ENCODE measurements around the gene SH2D7. TPM values are rescaled to one million over a fixed set of nuclear protein-coding genes. Genes with fewer than 3 reads are reported as not detected.

Gene SH2D7
- polyA plus RNA-seq, 1 donor (not counting 4 experiments of a cell fraction or from before 2014, with no cell fraction given), result not detected

- no peaks in the 10 kb centered on the region for H4K20me1 ChIP-seq (ENCODE audit: control insufficient read depth, extremely low read depth, insufficient read depth, low read length)
- no peak overlapping the region for H2AFZ ChIP-seq (ENCODE audit: control insufficient read depth, low read length)
- dilution Hi-C loops (cut with MboI; ENCODE audit: extremely low pct_ligation_motif_present, low sequenced_read_pairs), result no loop called here
- FAIRE-seq (peak; percentile 46), DNase-seq (ENCODE audit: low read depth, low spot score) (peak; percentile 85)
- no peak overlapping the region for H3K4me3 ChIP-seq (ENCODE audit: control insufficient read depth in 2 of 3, extremely low read depth in 1 of 3, insufficient read depth in 2 of 3, low read depth in 1 of 3, low read length in 3 of 3)
- H3K4me1 ChIP-seq (ENCODE audit: control insufficient read depth, extremely low read depth, insufficient read depth, low read length), result peaks cover 33% of the 10 kb centered on the region
- H3K9ac ChIP-seq (ENCODE audit: control insufficient read depth, extremely low read depth, insufficient read depth, low read length), result no peak overlapping the region
- no peaks in the 10 kb centered on the region for H3K9me3 ChIP-seq (ENCODE audit: control insufficient read depth, low read depth, low read length)
- peak overlapping the region; percentile 46 for H3K4me2 ChIP-seq (ENCODE audit: control insufficient read depth, extremely low read depth, insufficient read depth, low read depth, low read length)
- H3K27me3 ChIP-seq (ENCODE audit: control insufficient read depth, extremely low read depth, insufficient read depth, low read length), result no peaks in the 10 kb centered on the region
- no peaks in the 10 kb centered on the region for H3K36me3 ChIP-seq (ENCODE audit: control insufficient read depth in 2 of 2, extremely low read depth in 1 of 2, insufficient read depth in 2 of 2, low read length in 2 of 2)
- no peaks in the 10 kb centered on the region for H3K79me2 ChIP-seq (ENCODE audit: control insufficient read depth, insufficient read depth, low read length)
- H3K27ac ChIP-seq (ENCODE audit: control insufficient read depth, insufficient read depth, low read length), result peak overlapping the region; percentile 63
- no peak for TF ChIP-seq EZH2 (IDR thresholded peaks at IDR 0.05; ENCODE audit: low read length)
- TF ChIP-seq, protein P1, sequence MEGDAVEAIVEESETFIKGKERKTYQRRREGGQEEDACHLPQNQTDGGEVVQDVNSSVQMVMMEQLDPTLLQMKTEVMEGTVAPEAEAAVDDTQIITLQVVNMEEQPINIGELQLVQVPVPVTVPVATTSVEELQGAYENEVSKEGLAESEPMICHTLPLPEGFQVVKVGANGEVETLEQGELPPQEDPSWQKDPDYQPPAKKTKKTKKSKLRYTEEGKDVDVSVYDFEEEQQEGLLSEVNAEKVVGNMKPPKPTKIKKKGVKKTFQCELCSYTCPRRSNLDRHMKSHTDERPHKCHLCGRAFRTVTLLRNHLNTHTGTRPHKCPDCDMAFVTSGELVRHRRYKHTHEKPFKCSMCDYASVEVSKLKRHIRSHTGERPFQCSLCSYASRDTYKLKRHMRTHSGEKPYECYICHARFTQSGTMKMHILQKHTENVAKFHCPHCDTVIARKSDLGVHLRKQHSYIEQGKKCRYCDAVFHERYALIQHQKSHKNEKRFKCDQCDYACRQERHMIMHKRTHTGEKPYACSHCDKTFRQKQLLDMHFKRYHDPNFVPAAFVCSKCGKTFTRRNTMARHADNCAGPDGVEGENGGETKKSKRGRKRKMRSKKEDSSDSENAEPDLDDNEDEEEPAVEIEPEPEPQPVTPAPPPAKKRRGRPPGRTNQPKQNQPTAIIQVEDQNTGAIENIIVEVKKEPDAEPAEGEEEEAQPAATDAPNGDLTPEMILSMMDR (optimal IDR thresholded peaks at IDR 0.05 in 1 of 3, IDR thresholded peaks at IDR 0.05 in 1 of 3, conservative IDR thresholded peaks at IDR 0.05 in 1 of 3; ENCODE audit: extremely low read depth in 1 of 3, insufficient read depth in 2 of 3, low read length in 3 of 3), result no peak
- H3K9me1 ChIP-seq (ENCODE audit: control insufficient read depth, extremely low read depth, insufficient read depth, low read length), result no peaks in the 10 kb centered on the region
These were observed 41.4 kb downstream of the SH2D7 start for GRCh38 chr15:78133801-78134200.

- FAIRE-seq, result no peak
- TF ChIP-seq EZH2 (IDR thresholded peaks at IDR 0.05; ENCODE audit: low read length), result no peak
- TF ChIP-seq, protein P1 (optimal IDR thresholded peaks at IDR 0.05 in 1 of 3, IDR thresholded peaks at IDR 0.05 in 1 of 3, conservative IDR thresholded peaks at IDR 0.05 in 1 of 3; ENCODE audit: extremely low read depth in 1 of 3, insufficient read depth in 2 of 3, low read length in 3 of 3), result no peak
- Histone ChIP-seq H2AFZ (ENCODE audit: control insufficient read depth, low read length) (no peak overlapping the region), H3K9me3 (ENCODE audit: control insufficient read depth, low read depth, low read length) (no peaks in the 10 kb centered on the region), H3K27me3 (ENCODE audit: control insufficient read depth, extremely low read depth, insufficient read depth, low read length) (no peaks in the 10 kb centered on the region), H3K9me1 (ENCODE audit: control insufficient read depth, extremely low read depth, insufficient read depth, low read length) (no peaks in the 10 kb centered on the region), H3K36me3 (ENCODE audit: control insufficient read depth in 2 of 2, extremely low read depth in 1 of 2, insufficient read depth in 2 of 2, low read length in 2 of 2) (no peaks in the 10 kb centered on the region), H3K27ac (ENCODE audit: control insufficient read depth, insufficient read depth, low read length) (no peak overlapping the region), H3K79me2 (ENCODE audit: control insufficient read depth, insufficient read depth, low read length) (no peaks in the 10 kb centered on the region), H3K4me3 (ENCODE audit: control insufficient read depth in 2 of 3, extremely low read depth in 1 of 3, insufficient read depth in 2 of 3, low read depth in 1 of 3, low read length in 3 of 3) (no peak overlapping the region), H4K20me1 (ENCODE audit: control insufficient read depth, extremely low read depth, insufficient read depth, low read length) (no peaks in the 10 kb centered on the region), H3K4me1 (ENCODE audit: control insufficient read depth, extremely low read depth, insufficient read depth, low read length) (peaks cover 3% of the 10 kb centered on the region), H3K9ac (ENCODE audit: control insufficient read depth, extremely low read depth, insufficient read depth, low read length) (no peak overlapping the region), H3K4me2 (ENCODE audit: control insufficient read depth, extremely low read depth, insufficient read depth, low read depth, low read length) (no peak overlapping the region)
- dilution Hi-C loops (cut with MboI; ENCODE audit: extremely low pct_ligation_motif_present, low sequenced_read_pairs), result no loop called here
- DNase-seq (ENCODE audit: low read depth, low spot score), result no peak
These were observed 47.2 kb downstream of the SH2D7 start for GRCh38 chr15:78139578-78139977.

Measured in keratinocyte (primary cell).